Measurements from ENCODE around the gene TPT1. TPM values are rescaled to one million over a fixed set of nuclear protein-coding genes. Genes with fewer than 3 reads are reported as not detected.
A peak's percentile ranks its signal among the peaks of the same experiment; 100 is the strongest.
"Not testable (repeated sequence)": the region's sequence is repeated elsewhere in the genome, so short reads cannot be mapped to it uniquely, and the experiment has no call there.

TPT1 gene
- polyA plus RNA-seq, 2 of the 4 experiments (the other 2 are of a cell fraction): 2,486 to 3,850 TPM

- CTCF ChIA-PET: interaction anchor here (1.3 to 4.5 kb wide), 4 partner anchors 7 to 21 kb away, joined by 3 to 42 read pairs (median 8); no protein-coding TSS in a partner anchor
- POLR2A ChIA-PET; ATAC-seq; H3K27ac ChIP-seq; H3K4me3 ChIP-seq; DNase-seq (ENCODE audit: low read depth in 1 of 2, low spot score in 1 of 2); H3K4me2 ChIP-seq; FAIRE-seq; H3K9me3 ChIP-seq; H3K4me1 ChIP-seq: not testable (repeated sequence)
- peak; percentile 62 for TF ChIP-seq MAFK (IDR thresholded peaks at IDR 0.05; ENCODE audit: partially characterized antibody)
- WGBS (ENCODE audit: missing lambda C conversion rate): 91% methylated on average over 17 of the region's 17 CpGs
Observed at GRCh38 chr13:45386892-45387575, 46.1 kb upstream of the TPT1 start.

DNA sequence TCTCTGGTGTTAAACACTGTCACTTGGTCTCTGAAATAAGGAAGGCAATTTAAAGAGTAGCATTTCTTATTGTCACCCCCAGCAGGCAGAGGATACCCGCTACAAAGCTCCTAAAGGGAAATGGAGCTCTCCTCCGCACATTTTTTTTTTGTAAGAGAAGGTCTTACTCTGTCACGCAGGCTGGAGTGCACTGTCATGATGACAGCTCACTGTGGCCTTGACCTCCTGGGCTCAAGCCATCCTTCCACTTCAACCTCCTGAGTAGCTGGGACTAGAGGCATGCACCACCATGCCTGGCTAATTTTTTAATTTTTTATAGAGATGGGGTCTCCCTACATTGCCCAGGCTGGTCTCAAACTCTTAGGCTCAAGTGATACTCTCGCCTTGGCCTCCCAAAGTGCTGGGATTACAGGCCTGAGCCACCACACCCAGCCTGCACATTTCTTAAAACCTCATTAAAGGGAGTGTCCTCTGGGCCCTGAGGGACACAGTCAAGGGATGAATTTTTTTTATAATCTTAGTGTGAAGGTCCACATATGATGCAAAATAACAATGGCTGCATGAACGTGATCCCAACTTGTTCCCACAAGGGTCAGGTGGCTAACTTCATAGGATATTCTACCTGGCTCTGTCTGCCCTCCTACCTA is 45.0 kb upstream of the TPT1 start:
- H3K4me1 ChIP-seq: no peaks in the 10 kb centered on the region
- ChIA-PET POLR2A (no interaction called here), CTCF (interaction anchor here (1.3 to 4.5 kb wide), 3 partner anchors 8 to 20 kb away, joined by 3 to 42 read pairs (median 12); no protein-coding TSS in a partner anchor)
- TF ChIP-seq EHMT2 (IDR thresholded peaks at IDR 0.05; ENCODE audit: low read depth) (no peak), ZSCAN20 (CRISPR knock-in tag; IDR thresholded peaks at IDR 0.05) (no peak), CHD4 (IDR thresholded peaks at IDR 0.05; ENCODE audit: borderline replicate concordance) (no peak), NFE2L2 (conservative IDR thresholded peaks at IDR 0.05; ENCODE audit: low read length) (no peak), KDM1A (IDR thresholded peaks at IDR 0.05; ENCODE audit: low read depth) (no peak), ESRRA (IDR thresholded peaks at IDR 0.05; ENCODE audit: borderline replicate concordance, low read length) (no peak), HOXB5 (CRISPR knock-in tag; IDR thresholded peaks at IDR 0.05) (no peak), RCOR1 (IDR thresholded peaks at IDR 0.05; ENCODE audit: low read depth, low read length) (no peak), TFCP2L1 (CRISPR knock-in tag; IDR thresholded peaks at IDR 0.05) (no peak), ZC3H11A (IDR thresholded peaks at IDR 0.05) (no peak), SREBF2 (IDR thresholded peaks at IDR 0.05) (no peak), REST (IDR thresholded peaks at IDR 0.05) (no peak), MYC (IDR thresholded peaks at IDR 0.05; ENCODE audit: borderline replicate concordance, low read length) (no peak)
- TF ChIP-seq, protein P1, sequence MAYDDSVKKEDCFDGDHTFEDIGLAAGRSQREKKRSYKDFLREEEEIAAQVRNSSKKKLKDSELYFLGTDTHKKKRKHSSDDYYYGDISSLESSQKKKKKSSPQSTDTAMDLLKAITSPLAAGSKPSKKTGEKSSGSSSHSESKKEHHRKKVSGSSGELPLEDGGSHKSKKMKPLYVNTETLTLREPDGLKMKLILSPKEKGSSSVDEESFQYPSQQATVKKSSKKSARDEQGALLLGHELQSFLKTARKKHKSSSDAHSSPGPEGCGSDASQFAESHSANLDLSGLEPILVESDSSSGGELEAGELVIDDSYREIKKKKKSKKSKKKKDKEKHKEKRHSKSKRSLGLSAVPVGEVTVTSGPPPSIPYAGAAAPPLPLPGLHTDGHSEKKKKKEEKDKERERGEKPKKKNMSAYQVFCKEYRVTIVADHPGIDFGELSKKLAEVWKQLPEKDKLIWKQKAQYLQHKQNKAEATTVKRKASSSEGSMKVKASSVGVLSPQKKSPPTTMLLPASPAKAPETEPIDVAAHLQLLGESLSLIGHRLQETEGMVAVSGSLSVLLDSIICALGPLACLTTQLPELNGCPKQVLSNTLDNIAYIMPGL (CRISPR knock-in tag; IDR thresholded peaks at IDR 0.05; ENCODE audit: borderline replicate concordance): no peak
- H3K4me3 ChIP-seq: no peak overlapping the region
- WGBS (ENCODE audit: missing lambda C conversion rate): 87% methylated on average over 5 of the region's 5 CpGs
- no peak for DNase-seq (ENCODE audit: low read depth in 1 of 2, low spot score in 1 of 2)
- no peak for ATAC-seq
- no peak overlapping the region for H3K4me2 ChIP-seq
- H3K9me3 ChIP-seq: no peaks in the 10 kb centered on the region
- H3K27ac ChIP-seq: no peak overlapping the region
- FAIRE-seq: no peak

GRCh38 chr13:45385320-45385719 is 44.3 kb upstream of the TPT1 start:
- Histone ChIP-seq H3K27ac (no peak overlapping the region), H3K4me1 (no peaks in the 10 kb centered on the region), H3K4me3 (no peak overlapping the region), H3K9me3 (no peaks in the 10 kb centered on the region), H3K4me2 (no peak overlapping the region)
- DNase-seq (ENCODE audit: low read depth in 1 of 2, low spot score in 1 of 2) (no peak), ATAC-seq (no peak), FAIRE-seq (no peak)
- ChIA-PET POLR2A (no interaction called here), CTCF (interaction anchor here (0.8 to 4.5 kb wide), 3 partner anchors 9 to 18 kb away, joined by 3 to 42 read pairs (median 12); no protein-coding TSS in a partner anchor)
- TF ChIP-seq RARB (CRISPR knock-in tag; IDR thresholded peaks at IDR 0.05): no peak
- no peak for TF ChIP-seq JUN (IDR thresholded peaks at IDR 0.05)
- no peak for TF ChIP-seq HOXB5 (CRISPR knock-in tag; IDR thresholded peaks at IDR 0.05)
- no peak for TF ChIP-seq MAZ (IDR thresholded peaks at IDR 0.05; ENCODE audit: borderline replicate concordance, low read depth, low read length)
- no peak for TF ChIP-seq EHMT2 (IDR thresholded peaks at IDR 0.05; ENCODE audit: low read depth)
- TF ChIP-seq SREBF2 (IDR thresholded peaks at IDR 0.05): no peak
- TF ChIP-seq, protein P1 (CRISPR knock-in tag; IDR thresholded peaks at IDR 0.05; ENCODE audit: borderline replicate concordance): no peak
- no peak for TF ChIP-seq CEBPB (IDR thresholded peaks at IDR 0.05)
- TF ChIP-seq MYC (IDR thresholded peaks at IDR 0.05; ENCODE audit: borderline replicate concordance, low read length): no peak
- no peak for TF ChIP-seq ZNF302 (CRISPR knock-in tag; IDR thresholded peaks at IDR 0.05)
- 98% methylated on average over 4 of the region's 5 CpGs for WGBS (ENCODE audit: missing lambda C conversion rate)

Measured in A549 (cell line).